Heart left ventricle (tissue), 13 donors: ENCODE results near the gene RYR3.

Experiments used
- CTCF ChIP-seq, 12 donors: fragments of 200-600 bp; sonication (generic) in 4 of 12; IDR thresholded peaks; one replicate each; pipeline versions ENCODE4 v1.5.0 to v1.8.0; 2018 to 2022; ENCODE audit warnings: antibody characterized with exemption in 12 of 12, mild to moderate bottlenecking in 5 of 12
- POLR2A ChIP-seq, 2 donors: fragments of 450-650 bp; IDR thresholded peaks; one replicate each; pipeline ENCODE4 v1.6.1; 2017; ENCODE audit warnings: antibody characterized with exemption in 2 of 2, mild to moderate bottlenecking in 2 of 2, moderate library complexity in 2 of 2
- donor health status: ischemic (EF 13 %, LVEDD 7.1; RV severe dilation, severe dysfunction).
- donor health status: DM: no; HTN: yes; CAD: no.
- donor health status: DM: no; HTN: no; CAD: no.
- donor health status: ischemic (EF 25% LVEDD 6.9; RV normal size, moderate dysfunction).
- donor health status: ischemic (EF 25% LVEDD 5.7; RV mildly dilated, moderate dysfunction).
- donor health status: ischemic (EF 35%, LVEDD 5.7; RV mildly dilated, moderate dysfunction).
- donor health status: nonischemic (EF 11% LVEDD 7.7; RV severe dilation, severe dysfunction).
- donor health status: DM: yes; HTN: yes; CAD: no.
- donor health status: PGD.
- donor health status: ischemic (EF 29% LVEDD 5.4; RV normal size, mild dysfunction).
- donor health status: nonischemic (EF 23%, LVEDD 6.1; RV moderate dilation, normal function).

GRCh38 chr15:33644304-33644703 lies 333.5 kb downstream of the RYR3 start:
- no peak for TF ChIP-seq CTCF (IDR thresholded peaks at IDR 0.05)
- TF ChIP-seq POLR2A (IDR thresholded peaks at IDR 0.05): no peak
